ENCODE data around the gene IAPP.

DNA sequence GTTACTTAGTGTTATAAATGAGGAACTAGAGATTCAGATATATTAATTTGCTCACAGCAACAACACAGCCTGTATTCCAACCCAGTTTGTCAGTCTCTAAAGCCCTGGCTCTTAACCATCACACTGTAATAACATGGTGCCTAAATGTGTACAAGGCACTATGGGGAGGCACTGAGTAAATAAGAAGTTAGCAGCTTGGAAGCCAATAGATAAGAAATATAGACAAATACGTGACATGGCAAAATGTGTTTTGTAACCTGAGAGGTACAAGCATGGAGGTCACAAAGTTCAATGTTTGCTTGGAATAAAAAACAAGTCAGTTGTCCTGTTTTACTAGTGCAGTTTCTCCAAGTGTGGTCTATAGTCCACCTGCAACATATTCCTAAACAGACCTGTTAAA, 21.7 kb upstream of the IAPP start:
- TF ChIP-seq, protein P1, sequence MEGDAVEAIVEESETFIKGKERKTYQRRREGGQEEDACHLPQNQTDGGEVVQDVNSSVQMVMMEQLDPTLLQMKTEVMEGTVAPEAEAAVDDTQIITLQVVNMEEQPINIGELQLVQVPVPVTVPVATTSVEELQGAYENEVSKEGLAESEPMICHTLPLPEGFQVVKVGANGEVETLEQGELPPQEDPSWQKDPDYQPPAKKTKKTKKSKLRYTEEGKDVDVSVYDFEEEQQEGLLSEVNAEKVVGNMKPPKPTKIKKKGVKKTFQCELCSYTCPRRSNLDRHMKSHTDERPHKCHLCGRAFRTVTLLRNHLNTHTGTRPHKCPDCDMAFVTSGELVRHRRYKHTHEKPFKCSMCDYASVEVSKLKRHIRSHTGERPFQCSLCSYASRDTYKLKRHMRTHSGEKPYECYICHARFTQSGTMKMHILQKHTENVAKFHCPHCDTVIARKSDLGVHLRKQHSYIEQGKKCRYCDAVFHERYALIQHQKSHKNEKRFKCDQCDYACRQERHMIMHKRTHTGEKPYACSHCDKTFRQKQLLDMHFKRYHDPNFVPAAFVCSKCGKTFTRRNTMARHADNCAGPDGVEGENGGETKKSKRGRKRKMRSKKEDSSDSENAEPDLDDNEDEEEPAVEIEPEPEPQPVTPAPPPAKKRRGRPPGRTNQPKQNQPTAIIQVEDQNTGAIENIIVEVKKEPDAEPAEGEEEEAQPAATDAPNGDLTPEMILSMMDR (IDR thresholded peaks at IDR 0.05): no peak
- no peak for TF ChIP-seq POLR2A (IDR thresholded peaks at IDR 0.05)
